ENCODE results near the gene RCE1.
A peak's percentile ranks its signal among the peaks of the same experiment; 100 is the strongest.

RCE1 gene

DNA sequence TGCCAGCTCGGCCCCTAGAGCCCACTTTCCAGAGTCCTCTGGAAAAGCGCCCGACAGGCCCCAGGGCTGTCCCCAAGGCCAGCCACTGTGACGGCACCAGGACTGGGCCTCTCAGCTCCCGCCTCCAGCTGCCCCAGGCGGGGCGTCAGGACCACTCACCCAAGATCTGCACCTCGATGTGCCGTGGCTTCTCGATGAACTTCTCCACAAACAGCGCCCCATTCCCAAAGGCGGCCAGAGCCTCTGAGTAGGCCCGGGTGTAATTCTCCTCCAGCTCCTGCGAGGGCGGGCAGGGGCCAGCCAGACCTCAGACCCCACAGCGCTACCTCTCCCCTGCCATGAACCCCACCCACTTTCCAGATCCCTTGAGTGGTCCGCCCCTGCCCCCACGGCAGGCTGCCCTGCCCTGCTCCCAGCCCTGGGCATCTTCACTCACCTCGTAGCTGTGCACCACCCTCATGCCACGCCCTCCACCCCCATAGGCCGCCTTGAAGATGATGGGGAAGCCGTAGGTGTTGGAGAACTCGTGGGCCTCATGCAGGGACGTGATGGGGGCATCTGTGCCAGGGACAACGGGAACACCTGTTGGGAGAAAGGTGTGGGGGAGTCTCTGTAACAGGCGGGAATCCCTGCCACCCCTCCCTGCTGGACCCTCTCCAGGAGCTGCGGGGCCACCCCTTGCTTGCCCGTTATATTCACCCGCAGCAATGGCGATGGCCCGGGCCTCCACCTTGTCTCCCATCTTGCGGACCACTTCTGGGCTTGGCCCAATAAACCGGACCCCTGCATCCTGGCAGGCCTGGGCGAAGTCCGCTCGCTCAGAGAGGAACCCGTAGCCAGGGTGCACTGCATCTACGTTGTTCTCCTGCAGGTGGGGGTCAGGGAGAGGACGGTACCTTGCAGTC lies 27.6 kb downstream of the RCE1 start:
- DNase-seq = no peak

DNA sequence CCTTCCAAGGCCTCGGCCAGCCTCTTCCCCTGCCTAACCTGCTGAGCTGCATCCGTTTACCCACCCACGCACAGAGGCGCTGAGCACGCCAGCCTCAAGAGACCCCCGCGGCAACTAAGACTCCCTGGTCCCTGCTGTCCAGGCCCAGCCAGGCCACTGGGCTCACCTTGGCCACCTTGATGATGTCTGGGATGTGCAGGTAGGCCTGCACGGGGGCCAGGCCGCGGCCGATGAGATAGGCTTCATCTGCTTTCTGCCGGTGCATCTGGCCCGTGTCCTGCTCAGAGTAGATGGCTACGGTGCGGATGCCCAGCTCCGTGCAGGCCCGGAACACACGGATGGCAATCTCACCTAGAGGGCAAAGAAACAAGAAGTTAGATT lies 28.3 kb downstream of the RCE1 start:
- no peak for DNase-seq

DNA sequence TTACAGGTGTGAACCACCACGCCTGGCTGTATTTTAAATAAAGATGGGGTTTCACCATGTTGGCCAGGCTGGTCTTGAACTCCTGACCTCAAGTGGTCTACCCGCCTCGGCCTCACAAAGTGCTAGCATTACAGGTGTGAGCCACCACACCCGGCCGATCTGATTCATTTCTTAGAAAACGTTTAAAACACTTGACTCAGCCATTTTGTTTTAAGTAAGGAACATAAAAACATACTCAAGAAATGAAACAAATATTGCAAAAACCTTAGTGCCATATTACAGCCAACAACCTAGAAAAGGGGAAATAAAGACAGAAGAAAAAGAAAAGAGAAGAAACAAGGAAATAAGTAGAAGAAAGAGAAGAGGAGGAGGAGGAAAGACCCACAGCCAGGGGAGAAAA lies 31.0 kb downstream of the RCE1 start:
- no peak for DNase-seq

DNA sequence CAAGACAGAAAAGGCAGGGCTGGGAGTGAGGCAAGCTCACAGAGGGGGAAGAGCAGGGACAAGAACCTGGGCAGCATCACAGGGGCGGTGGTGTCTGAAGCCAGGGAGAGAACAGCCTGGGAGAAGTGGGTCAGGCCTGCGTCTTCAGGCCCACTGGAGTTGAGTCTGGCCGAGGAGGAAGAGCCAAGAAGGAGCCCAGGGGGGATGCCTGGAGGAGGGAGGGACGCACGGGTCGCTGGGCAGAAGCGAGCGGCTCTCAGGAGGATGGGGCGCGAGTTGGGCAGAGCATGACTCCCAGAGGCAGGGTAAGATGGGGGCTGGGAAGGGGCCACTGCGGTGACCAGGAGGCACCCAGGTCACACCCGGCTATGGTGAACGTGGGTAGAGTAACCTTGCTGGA lies 32.1 kb downstream of the RCE1 start:
- no peak for DNase-seq

DNA sequence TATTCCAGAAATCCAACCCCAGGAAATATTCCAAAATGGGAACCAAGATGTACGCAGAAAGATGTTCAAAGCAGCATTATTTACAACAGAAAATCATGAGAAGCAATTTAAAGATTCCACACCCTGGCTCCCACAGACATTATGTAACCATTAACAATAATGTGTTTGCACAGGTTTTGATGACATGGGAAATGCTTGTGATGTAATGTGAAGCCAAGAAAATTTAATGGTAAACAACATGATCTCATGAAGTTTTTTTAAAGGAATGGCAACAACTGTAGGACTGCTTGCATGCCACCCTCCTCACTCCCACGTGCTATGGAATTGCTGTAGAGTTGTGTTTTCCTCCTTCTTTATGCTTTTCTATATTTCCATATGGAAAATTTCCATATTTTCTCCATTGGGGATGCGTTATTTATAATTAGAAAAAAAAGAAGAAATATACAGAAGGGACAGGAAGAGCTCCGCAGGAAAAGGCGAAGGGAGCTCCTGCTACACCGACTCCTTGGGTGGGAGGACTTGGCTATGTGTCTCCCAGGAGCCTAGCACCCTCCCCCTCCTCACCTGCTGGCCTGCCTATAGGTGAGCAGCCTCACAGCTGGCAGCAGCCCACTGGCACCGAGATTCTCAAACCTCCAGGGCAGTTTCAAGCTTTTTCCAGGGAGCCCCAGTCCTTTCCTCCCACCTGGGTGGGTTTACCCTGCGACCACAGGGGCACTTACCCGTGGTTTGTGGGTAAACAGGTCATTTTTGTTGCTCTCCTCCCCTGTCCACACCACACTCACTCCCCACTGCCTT lies 34.5 kb downstream of the RCE1 start:
- DNase-seq = no peak

DNA sequence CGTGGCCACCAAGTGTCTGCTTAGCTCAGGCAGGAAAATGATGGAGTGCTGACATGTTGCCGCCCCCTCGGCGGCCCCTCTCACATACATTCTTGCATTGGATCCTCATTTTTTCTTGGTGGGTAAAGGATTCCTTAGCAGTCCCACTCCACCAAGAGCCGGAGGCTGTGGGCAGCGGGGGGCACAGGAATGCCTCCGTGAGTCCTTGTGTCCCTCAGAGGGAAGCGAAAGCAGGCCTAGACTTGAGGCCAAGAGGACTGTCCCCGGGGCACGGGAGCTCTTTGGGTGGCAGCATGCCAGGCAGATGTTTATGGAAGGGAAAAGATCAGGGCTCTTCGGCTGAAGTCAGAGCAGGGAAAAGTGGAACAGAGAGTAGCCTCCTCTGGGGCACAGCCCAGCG lies 35.2 kb downstream of the RCE1 start:
- no peak for DNase-seq

DNA sequence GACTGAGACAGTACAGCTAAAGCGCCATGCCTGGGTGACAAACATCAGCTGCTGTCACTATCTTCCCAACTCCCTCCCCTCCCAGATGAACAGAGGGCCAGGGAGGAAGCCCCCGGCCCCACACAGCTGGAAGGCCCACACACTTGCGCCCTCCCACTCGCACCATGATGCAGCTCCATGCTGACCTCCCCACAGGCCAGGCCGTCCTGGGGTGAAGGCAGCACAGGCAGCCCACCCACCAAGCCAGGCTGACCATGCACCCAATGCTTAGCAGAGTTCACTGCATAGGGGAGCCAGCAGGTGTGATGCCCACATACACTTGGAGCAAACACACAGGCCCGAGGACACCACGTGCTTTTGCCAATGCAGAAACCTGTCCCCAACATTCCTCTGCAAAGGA lies 35.8 kb downstream of the RCE1 start:
- DNase-seq = no peak

DNA sequence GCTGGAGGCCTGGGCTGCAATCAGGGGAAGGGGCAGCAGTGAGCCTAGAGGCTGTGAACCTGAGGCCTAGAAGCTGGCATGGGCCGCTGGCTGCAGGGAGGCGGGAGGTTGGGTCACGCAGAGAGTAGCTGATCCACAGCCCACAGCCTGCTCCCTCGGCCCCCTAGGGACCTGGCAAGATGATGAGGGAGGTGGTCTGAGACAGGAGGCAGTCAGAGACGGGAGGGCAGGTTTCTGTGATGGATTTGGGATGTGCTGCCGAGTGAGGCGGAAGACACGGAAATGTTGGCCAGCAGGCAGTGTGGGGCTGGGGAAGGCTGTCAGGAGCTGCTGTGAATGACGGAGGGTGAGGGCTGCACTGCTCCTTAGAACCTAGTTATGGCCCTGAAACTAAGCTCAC lies 36.3 kb downstream of the RCE1 start:
- DNase-seq = no peak

DNA sequence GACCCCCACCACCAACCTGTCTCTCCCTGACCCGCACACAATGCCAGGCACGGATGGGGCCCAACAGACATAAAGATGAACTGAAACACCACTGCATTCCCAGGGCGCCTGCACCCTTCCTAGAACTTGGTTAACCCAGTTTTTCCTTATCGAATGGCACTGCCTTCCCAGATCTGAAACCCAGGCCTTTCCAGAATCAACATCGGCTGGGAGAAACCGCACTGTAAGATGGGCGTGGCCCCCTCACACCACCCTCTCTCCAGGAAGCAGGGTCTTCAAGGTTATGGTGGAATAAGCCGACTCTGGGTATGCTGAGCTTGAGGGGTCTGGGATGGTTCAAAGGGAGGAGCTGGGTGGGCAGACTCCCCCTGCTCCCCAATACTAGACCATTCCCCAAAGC lies 36.8 kb downstream of the RCE1 start:
- DNase-seq = no peak

DNA sequence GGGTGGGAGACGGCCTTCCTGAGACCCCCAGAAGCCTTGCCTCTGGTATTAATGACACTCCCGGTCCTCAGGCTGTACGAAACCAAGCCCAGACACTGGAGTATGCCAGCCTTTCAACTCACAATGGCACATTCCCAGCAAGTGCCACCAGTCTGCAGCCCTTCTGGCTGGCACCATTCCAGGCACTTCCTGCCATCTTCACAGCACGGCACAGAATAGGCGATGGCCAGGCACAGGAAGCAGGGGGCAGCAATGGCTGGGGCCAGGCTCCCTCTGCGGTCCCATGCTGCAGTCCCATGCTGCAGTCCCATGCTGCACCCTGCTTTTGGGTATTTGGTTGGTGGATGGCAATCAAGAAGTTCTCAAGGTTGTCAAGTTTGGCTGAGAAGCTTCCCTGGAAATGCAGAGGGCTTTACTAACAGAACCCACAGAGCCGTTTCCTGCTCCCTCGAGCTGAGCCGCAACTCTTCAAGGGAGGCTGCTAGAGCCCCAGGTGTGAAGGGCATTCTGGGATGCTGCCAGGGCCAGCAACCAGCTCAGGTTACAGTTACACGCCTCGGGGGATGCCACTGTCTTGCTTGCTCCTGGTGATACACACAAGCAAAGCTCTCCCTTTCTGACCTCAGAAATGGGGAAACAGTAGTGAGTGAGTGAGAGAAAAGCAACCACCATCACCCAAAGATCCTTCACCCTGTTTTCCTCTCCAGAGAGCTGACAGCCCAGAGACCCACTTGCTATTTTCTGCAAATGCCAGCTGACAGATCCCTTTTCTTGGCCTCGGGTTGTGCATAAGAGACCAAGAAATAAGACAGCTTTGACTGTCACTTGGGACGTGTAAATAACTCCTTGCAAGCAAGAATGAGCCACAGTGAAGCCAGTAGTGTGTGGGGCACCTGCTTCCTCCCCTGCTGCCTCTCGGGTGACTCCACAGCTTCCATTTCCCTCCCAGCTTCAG lies 37.5 kb downstream of the RCE1 start:
- DNase-seq = peak; percentile 17

DNA sequence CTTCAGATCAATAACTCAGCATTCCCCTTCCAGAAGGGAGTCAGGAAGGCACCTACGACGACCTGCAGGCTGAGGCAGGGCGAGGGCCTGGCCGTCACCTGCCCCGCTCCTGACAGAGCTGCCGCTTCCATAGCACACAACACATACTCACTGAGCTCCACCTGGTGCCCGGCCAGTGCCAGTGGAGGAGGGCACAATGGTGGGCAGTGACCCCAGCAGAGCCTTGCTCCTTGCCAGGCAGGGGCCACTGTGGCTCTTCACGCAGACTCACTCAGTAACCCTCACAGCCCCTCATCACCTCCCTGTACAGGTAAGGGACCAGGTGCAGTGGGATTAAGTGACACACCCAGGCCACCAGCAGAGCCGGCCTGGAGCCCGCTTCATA lies 38.2 kb downstream of the RCE1 start:
- DNase-seq = no peak

DNA sequence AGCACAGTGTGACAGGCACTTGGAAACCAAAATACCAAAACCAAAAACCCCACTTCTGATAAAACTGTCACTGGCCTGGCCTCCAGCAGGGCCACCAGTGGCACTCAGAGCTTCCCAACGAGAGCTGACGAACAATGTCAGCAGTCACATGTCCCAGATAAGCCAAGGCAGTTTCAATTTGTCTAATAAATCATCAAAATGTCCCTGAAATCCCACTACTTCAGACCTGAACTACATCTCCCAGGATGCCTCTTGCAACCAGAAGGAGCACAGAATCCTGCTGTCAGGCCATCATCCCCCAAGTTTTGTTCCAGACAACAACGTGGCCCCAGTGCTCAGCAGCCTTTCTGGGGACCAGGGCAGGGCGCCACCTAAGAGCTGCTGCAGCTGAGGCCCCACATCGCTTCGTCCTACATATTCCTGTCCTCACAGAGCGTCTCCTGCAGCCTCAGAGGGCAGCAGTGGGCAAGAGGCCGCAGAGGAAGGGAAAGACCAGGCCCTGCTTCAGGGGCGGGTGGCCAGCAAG lies 38.7 kb downstream of the RCE1 start:
- no peak for DNase-seq

DNA sequence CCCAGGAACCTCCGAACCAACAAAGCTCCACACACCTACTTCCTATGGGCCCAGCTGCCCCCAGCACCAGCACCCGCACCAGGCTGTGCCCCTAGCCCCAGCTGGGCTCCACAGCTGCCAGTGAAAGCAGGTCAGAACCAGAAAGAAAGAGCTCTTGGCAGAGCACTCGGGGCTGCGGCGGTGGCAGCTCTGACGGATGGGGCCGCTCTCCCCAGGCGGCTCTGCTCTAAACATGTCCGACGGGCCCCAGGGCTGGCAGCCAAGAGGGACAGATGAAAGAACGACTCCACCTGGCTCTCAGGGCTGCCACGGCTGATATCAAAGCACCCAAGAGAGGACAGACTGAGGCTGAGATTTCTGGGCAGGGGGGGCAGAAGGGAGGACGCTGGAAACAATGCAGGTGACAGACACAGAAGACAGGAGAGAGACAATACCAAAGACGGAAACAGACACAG lies 39.3 kb downstream of the RCE1 start:
- DNase-seq = no peak

DNA sequence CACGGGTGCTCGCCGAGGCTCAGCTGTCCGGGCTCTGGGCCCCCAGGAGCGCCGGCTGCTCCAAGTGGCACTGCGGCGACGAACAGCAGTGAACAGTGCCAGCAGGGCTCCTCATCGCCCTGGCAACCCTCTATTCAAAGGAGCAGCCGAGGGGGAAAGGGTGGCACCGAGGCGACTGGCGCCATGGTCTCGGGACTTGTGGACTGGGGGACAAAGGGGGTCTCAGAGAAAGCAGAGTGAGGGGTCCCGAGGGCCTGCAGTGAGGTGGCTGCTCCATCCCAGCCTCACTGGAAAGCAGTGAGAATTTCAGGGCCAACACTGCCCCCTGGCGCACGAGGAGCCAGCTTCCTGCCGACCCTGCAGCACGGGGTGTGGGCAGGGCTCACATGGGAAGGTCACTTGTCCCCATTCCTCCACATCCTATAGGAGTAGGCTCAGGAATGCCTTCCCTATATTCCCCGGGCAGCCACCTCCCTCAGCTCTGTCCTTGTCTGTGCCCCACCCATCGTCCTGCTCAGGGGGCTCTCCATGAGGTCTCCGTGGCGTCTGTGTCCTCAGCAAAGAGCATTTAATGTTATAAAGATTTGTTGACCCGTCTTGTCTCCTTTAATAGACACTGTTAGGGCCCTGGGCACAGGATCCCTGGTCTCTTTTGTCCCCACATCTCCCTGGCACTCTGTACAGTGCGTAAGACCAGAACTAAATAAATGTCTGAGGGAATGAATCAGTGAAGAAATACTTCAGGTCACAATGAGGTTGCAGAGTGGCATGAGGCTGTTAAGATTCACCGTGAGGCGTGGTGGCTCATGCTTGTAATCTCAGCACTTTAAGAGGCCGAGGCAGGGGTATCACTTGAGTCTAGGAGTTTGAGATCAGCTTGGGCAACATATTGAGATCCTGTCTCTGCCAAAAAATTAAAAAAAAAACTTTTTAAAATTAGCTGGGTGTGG lies 40.0 kb downstream of the RCE1 start:
- DNase-seq = peak; percentile 23

DNA sequence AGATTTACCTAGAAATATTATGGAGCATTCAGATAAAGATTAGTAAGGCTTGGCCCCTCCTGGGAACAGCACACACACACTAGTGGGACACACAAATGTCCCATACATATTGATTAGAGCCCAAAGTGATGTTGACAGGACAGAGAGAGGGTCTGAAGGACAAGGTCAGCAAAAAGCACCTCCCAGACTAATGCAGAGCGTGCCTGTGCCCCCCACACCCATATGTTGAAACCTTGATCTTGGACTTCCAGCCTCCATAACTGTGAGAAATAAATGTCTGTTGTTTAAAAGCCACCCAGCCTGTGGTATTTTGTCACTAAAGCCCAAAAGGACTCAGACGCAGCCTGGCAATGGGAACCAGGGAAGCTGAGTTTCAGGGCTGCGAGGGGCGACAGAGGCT lies 41.2 kb downstream of the RCE1 start:
- no peak for DNase-seq

DNA sequence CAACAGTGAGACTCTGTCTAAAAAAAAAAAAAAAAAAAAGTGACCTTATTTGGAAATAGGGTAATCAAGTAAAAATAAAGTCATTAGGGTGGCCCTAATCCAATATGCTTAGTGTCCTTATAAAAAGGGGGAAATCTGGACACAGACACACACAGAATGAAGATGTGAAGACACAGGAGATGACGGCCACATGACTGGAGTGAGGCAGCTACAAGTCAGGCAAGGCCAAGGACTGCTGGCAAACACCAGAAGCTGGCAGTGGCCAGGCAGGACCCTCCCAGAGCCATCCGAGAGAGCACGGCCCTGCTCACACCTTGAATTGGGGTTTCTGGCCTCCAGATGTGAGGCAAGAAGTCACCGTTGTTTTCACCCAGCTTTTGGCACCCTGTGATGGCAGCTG lies 42.2 kb downstream of the RCE1 start:
- no peak for DNase-seq

DNA sequence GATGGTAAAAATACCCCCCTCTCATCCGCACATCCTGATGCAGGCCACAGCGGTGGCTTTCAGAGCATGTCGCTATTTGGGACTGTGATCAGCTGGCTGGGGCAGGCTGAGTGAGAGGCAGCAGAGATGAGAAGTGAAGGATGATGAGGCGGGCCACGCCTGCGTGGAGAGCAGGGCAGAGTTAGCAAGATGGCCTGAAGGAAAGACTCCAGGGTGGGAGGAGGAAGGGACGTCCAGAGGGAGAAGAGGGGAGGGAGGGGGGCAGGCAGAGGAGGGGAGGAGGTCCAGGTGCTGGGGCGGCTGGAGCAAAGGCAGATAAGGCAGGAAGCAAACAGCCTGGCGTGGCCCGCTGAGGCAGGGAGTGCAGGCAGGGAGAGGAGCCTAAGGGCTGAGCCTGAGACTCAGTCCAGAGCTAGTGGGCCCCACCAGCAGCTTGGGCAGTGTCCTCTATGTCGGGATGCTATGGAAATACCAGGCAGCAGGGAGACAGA lies 42.8 kb downstream of the RCE1 start:
- no peak for DNase-seq

DNA sequence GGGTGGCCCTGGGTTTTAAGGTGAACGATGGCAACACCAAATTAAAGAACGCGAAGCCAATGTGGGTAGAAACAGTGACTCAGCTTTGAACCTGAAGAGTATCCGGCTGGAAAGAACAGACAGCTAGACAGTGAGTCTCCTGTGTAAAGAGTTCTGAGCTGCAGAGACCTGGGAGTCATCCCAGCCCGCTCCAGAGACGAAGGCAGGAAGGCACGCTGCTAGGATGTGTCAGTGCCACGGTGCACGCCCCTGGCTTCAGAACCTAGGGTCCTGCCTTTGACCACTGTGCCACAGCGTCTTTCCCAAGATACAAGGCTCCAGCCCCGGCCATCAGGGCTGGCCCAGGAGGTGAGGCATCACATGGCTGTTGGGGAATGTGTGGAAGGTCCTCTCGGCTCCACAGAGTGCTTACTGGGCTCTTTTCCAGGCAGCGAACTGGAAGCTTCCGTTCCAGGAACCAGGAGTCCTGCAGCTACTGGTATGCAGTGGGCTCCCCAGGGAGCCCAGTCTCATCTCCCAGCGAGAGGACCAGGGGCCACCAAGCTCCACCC lies 43.5 kb downstream of the RCE1 start:
- DNase-seq = no peak

DNA sequence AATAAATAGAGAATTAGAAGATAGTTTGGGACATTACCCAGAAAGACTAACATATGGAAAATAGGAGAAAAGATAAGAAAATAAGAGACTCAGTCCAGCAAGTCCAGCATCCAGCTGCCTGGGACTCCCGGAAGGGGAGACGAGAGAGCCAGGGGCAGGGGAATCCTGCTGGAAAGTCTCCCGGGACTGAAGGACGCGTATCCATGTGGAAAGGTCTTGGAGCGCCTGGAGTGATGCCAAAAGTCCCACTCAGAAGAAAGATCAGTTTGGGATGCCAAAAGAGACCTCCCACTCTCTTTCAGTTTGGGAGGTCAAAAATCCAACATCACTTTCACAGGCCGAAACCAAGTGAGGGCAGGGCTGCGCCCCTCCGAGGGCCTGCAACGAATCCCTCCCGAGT lies 44.3 kb downstream of the RCE1 start:
- no peak for DNase-seq

DNA sequence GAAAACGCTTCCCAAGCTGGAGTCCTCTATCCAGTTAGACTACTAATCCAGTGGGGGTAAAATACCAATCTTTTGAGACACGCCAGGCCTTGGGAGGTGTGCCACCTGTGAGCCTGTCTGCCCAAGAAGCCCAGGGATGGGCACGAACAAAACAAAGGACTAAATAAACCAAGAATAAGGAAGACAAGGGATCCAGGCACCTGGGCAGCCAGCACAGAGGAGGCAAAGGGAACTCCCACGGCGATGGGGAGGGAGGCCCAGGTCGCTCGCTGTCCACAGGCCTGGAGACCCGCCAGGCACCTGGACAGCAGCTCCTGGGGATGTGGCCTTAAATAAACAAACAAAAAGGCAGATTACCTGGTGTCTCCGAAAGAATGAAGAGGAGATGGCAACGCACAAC lies 45.0 kb downstream of the RCE1 start:
- DNase-seq = no peak

DNA sequence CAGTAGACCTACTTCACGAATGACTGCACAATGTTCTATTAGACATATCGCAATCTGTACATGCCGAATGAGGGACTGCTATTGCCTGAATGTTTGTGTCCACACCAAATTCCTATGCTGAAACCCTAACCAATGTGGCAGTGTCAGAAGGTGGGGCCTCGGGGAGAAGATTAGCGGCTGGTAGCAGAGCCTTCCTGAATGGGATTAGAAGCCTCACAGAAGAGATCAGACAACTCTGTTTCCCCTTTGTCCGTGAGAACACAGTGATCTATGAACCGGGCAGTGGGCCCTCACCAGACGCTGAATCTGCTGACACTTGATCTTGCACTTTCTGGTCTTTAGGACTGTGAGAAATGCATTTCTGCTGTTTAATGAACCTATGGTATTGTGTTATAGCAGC lies 46.7 kb downstream of the RCE1 start:
- DNase-seq = no peak
